ENCODE data around the gene ICAM3.
"Not testable (repeated sequence)": the region's sequence is repeated elsewhere in the genome, so short reads cannot be mapped to it uniquely, and the experiment has no call there.

Gene ICAM3
- long read RNA-seq, donor 1, partial matches to known transcripts = 7 of 7 reads
- long read RNA-seq, donor 1, other reads (novel, unspliced or antisense) = 0 of 7 reads
- long read RNA-seq, donor 2 = 0 reads
- long read RNA-seq, donor 3 = 0 reads
- long read RNA-seq, donor 4, partial matches to known transcripts = 0 of 1 reads
- long read RNA-seq, donor 4, other reads (novel, unspliced or antisense) = 0 of 1 reads
- long read RNA-seq, donor 5 = 0 reads
- long read RNA-seq, donor 6, partial matches to known transcripts = 5 of 5 reads
- long read RNA-seq, donor 6, other reads (novel, unspliced or antisense) = 0 of 5 reads
- long read RNA-seq, donor 7 = 0 reads
- long read RNA-seq, donor 8, partial matches to known transcripts = 0 of 1 reads
- long read RNA-seq, donor 8, other reads (novel, unspliced or antisense) = 0 of 1 reads

DNA sequence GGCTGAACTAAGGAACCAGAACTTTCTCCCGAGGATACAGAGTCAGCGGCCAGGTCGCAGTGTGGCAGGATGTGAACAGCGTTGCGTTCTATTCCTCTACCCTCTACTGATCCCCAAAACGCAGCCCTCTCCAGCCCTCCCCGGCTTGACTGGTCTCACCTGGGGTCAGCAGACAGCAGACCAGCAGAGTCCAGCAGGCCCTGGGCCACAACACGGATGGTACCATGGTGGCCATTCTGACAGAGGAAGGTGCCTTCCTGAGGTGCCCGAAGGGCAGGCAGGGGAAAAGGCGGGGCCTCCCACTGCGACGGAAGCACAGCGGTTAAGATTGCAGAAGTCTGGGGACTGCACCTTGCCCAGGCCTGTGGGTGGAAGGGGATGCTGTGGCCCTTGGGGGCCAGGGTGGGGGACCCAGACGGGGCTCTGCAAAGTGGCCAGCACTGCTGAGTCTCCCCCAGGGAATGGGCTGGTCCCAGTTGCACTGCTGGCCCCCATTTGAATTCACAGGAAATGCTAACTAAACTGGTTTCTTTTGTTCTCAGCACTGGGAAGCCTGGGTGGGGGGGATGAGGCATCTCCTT, at the start of gene ICAM3:
Gene ICAM3, minus strand, starts transcription at position 245 of the 581 bp plus-strand sequence. Its CDS starts 10 bp downstream, at position 235.
- DNase-seq = no peak

GRCh38 chr19:10388957-10389356, 49.5 kb upstream of the ICAM3 start:
- peak; percentile 61 for DNase-seq

- no peak for DNase-seq
These were observed 45.2 kb upstream of the ICAM3 start for GRCh38 chr19:10384580-10384979.

DNA sequence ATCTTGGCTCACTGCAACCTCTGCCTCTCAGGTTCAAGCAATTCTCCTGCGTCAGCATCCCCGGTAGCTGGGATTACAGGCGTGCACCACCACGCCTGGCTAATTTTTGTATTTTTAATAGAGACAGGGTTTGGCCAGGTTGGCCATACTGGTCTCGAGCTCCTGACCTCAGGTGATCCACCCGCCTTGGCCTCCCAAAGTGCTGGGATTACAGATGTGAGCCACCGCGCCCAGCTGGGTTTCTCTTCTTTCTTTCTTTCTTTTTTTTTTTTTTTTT, 43.7 kb upstream of the ICAM3 start:
- DNase-seq = not testable (repeated sequence)

DNA sequence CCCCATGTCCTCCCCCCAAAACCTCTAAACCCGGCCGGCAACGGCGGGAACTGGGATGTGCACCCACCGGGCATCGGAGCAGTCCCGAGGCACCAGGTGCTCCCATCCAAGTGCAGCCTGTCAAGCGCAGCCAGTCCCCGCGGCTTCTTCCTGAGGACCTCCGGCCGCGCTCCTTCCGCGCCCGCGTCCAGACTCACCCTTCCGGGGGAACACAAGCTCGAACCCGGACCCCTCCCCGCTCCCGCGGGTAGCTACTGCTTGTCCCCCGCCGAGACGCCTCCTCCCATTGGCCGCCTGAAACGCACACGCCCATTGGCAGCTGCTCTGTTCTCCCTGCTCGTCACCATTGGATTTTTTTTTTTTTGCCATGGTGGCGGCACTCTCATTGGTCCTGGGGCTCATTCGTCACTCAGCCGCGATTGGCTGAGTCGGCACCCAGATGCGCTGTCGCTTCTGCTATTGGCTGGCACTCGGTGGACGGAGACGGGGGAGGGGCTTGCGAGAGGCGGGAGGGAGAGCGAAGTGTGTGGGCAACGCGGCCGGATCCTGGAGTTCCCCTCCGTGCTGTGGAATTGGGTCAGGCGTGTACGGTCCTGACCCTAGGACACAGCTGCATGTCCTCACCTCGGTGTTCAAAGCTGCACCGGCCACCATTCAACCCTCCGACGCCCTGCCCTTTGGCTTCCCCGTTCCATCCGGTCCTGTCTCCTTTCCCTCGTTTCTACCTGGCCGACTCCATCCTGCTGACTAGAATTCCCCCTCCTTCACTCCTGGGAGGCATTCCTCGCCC, 41.1 kb upstream of the ICAM3 start, which contains the start of gene TYK2:
Gene TYK2, minus strand, starts transcription at position 260 of the 790 bp plus-strand sequence. CDS start 2,166 bp downstream, outside the sequence.
- peak; percentile 95 for DNase-seq

- no peak for DNase-seq
These were observed 40.5 kb upstream of the ICAM3 start for GRCh38 chr19:10379880-10380312.

- no peak for DNase-seq
These were observed 38.7 kb upstream of the ICAM3 start for GRCh38 chr19:10378124-10378523.

DNA sequence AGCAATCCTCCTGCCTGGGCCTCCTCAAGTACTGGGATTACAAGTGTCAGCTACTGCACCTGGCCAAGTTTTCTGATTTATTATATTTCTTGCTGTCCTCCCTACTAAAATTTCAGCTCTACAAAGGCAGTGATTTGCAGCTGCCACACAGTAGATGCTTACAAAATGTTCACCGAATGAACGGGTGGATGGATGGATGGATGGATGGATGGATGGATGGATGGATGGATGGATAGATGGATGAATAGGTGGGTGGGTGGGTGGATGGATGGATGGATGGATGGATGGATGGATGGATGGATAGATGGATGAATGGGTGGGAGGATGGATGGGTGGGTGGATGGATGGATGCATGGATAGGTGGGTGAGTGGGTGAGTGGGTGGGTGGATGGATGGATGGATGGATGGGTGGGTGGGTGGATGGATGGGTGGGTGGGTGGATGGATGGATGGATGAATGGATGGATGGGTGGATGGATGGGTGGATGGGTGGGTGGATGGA, 37.8 kb upstream of the ICAM3 start:
- not testable (repeated sequence) for DNase-seq

DNA sequence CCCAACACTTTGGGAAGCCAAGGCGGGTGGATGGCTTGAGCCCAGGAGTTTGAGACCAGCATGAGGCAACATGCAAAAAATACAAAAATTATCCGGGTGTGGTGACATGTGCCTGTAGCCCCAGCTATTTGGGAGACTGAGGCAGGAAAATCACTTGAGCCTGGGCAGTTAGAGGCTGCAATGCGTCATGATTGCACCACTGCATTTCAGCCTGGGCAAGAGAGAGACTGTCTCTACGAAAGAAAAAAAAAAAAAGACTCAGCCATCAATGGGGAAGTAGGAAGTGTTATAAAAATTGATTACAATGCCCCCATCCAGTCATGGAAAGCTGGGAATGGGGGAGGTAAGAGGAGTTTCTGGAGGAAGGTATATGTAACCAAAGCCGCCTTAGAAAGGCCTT, 35.5 kb upstream of the ICAM3 start:
- DNase-seq = no peak

- no peak for DNase-seq
These were observed 33.3 kb upstream of the ICAM3 start for GRCh38 chr19:10372690-10373089.

- DNase-seq = no peak
These were observed 28.8 kb upstream of the ICAM3 start for GRCh38 chr19:10368101-10368803.

- DNase-seq = not testable (repeated sequence)
These were observed 27.6 kb upstream of the ICAM3 start for GRCh38 chr19:10366950-10367512.

DNA sequence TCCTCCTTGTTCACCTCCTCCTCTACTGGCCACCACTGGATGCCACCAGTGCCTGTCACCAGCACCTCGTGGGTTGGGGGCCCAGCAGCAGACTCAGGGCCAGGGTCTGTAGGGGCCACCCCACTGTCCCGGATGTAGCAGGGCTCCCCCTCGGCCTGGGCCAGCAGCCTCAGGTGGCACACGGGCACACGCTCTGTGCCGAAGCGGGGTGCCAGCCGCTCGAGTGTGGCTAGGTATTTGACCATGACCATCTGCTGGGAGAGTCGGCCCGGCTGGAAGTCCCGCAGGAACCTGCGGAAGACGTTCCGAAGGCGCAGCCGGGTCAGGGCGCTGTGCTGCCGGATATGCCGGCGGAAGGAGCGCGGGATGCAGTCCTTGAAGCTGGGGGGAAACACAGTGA, 26.1 kb upstream of the ICAM3 start:
- DNase-seq = no peak

GRCh38 chr19:10364644-10365043, 25.2 kb upstream of the ICAM3 start:
- no peak for DNase-seq

DNA sequence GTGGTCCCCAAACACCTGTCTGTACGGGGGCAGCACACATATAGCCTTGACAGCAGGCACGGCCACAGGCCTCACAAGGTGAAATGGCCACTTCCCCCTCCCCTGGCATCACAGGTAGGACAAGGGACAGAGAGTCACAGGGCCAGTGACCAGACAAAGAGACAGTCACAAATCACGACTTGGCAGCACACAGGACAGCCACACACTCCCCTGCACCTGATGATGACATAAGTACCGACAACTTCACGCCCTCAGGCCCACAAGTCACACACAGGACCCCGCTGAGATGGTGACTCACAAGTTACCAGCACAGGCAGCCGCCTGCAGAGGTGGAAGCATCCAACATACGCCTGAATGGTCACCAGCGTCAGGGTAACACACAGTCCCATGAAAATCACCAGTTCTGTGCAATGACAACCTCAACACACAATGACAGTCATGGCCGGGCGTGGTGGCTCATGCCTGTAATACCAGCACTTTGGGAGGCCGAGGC, 24.4 kb upstream of the ICAM3 start:
- no peak for DNase-seq

- DNase-seq = no peak
These were observed 22.8 kb upstream of the ICAM3 start for GRCh38 chr19:10362259-10362658.

DNA sequence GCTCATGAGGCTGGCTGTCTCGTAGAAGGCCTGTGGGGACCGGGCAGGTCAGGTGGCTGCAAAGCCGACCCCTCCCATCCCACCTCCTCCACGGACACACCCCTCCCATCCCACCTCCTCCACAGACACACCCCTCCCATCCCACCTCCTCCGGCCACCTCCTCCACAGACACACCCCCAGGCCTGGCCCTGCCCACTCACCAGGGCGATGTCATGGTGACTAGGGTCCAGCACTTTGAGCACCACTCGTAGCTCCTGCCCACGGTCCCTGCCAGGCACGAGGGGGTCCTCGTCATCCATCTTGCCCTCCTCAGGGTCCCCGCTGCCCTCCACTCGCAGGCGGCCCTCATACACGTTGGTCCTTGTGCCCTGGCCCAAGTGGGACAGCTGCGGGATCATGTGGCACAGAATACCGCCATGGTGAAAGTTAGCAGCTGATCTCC, 22.2 kb upstream of the ICAM3 start:
- DNase-seq = no peak

DNA sequence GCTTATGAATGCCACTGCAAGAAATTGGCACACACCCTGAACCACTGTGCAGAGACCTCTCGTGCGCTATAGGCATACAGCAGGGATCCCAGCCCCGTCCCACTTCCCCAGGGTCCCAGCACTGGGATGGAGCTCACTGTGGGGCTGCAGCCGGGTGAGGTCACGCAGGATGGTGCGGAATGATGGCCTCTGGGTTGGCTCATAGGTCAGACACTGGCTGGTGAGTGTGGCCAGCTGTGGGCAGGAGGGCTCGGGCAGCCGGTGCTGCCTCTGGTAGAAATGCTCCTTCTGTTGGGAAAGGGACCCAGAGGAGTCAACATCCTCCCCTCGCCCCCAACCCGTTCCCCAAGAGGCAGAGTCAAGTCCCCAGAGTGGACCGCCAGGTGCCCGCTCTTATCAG, 17.0 kb upstream of the ICAM3 start:
- no peak for DNase-seq

DNA sequence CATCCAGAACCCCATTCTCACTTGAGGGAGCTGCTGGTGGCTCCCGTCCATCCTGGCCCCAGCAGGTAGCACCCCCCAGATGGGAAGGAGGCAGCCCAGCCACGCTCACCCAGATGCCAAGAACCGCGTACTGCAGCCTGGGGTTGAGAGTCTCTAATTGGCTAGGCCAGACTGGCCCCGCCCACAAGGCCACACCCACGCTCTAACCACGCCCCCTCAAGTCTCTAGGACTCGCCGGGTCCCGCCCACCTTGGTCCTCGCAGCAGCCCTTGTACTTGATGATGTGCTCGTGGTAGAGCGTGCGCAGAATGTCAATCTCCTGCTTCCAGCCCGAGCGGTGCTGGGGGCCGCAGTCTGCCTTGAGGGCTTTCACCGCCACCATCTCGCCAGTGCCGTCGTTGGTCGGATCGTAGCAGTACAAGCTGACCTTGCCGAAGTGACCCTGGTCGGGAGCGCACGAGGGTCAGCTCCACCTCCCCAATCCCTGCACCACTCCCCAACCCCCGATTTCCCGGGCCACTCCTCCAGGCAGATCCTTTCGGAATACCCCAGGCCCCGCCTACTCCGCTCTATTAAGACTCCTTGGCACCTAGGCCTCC, 14.5 kb upstream of the ICAM3 start:
- DNase-seq = no peak

GRCh38 chr19:10352764-10353671, 13.6 kb upstream of the ICAM3 start:
- DNase-seq = peak; percentile 72
